A673 (cell line): ENCODE data around the gene SLC44A1.

Source experiments
- EZH2 ChIP-seq: fragments of 200-600 bp; sonication (generic); IDR thresholded peaks from 2 replicates; pipeline ENCODE4 v1.6.1; 2017; ENCODE audit warnings: borderline replicate concordance, low read depth, mild to moderate bottlenecking, mixed read lengths, antibody characterized with exemption, low read length; ENCODE audit not compliant: poor library complexity, severe bottlenecking
- TF ChIP-seq, protein P1 (sequence below): fragments of 300-800, 200-600 bp; sonication (generic); conservative IDR thresholded peaks from 2 replicates; pipeline ENCODE4 v1.5.1; 2017; ENCODE audit warnings: low read depth, mild to moderate bottlenecking, antibody characterized with exemption, low read length, moderate library complexity, mixed read lengths

DNA sequence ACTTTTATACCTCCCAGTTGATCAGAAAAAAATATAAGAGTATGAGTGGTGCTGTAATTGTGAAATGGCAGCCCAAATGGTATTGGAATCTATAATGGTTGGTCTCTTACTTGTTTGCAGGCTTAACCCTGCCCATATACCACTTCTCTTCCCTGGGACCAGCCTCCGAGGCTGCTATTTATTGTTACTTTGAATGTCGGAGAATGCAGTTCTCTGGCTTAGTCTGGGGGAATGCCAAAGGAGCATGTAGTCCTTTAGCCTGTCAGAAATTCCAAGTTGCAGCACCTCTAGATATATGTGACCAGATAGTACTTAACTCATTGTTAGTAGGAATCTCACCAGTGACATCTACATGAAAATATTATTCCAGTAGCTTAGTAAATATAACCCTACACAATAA lies 47.5 kb downstream of the SLC44A1 start:
- TF ChIP-seq, protein P1, sequence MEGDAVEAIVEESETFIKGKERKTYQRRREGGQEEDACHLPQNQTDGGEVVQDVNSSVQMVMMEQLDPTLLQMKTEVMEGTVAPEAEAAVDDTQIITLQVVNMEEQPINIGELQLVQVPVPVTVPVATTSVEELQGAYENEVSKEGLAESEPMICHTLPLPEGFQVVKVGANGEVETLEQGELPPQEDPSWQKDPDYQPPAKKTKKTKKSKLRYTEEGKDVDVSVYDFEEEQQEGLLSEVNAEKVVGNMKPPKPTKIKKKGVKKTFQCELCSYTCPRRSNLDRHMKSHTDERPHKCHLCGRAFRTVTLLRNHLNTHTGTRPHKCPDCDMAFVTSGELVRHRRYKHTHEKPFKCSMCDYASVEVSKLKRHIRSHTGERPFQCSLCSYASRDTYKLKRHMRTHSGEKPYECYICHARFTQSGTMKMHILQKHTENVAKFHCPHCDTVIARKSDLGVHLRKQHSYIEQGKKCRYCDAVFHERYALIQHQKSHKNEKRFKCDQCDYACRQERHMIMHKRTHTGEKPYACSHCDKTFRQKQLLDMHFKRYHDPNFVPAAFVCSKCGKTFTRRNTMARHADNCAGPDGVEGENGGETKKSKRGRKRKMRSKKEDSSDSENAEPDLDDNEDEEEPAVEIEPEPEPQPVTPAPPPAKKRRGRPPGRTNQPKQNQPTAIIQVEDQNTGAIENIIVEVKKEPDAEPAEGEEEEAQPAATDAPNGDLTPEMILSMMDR = no peak
- TF ChIP-seq EZH2 = no peak
